GM23338 (cell line): ENCODE data around the gene ADCYAP1. TPM values are rescaled to one million over a fixed set of nuclear protein-coding genes. Genes with fewer than 3 reads are reported as not detected.
A peak's percentile ranks its signal among the peaks of the same experiment; 100 is the strongest.

Experiments
- ATAC-seq: fragments of 200-7000 bp; cut with Tn5 transposase; 3 replicates; pipeline ENCODE4 v1.9.1; 2020
- DNase-seq: peaks from one replicate; pipeline ENCODE4 v3.0.0-alpha.2; 2015; ENCODE audit warnings: low spot score
- H2AFZ ChIP-seq: fragments of 200-600 bp; sonication (generic); 2 replicates; pipeline ENCODE4 v1.8.0; 2016; ENCODE audit warnings: antibody characterized with exemption, mild to moderate bottlenecking, moderate library complexity
- H3F3A ChIP-seq: fragments of 200-600 bp; sonication (generic); replicated peaks from 2 replicates; pipeline ENCODE4 v1.8.0; 2017; ENCODE audit warnings: antibody characterized with exemption, mixed run types, low read depth
- H3K27ac ChIP-seq: fragments of 200-600 bp; sonication (generic); 2 replicates; pipeline ENCODE4 v1.6.1; 2016; ENCODE audit warnings: low read depth
- H3K27me3 ChIP-seq: fragments of 200-600 bp; sonication (generic); 2 replicates; pipeline ENCODE4 v1.8.0; 2016; ENCODE audit warnings: mild to moderate bottlenecking, mixed run types, moderate library complexity; ENCODE audit not compliant: insufficient read depth
- H3K36me3 ChIP-seq: fragments of 200-600 bp; sonication (generic); 2 replicates; pipeline ENCODE4 v1.8.0; 2016; ENCODE audit warnings: mild to moderate bottlenecking; ENCODE audit not compliant: insufficient read depth
- H3K4me1 ChIP-seq: fragments of 200-600 bp; sonication (generic); 2 replicates; pipeline ENCODE4 v1.8.0; 2016; ENCODE audit warnings: mild to moderate bottlenecking, moderate library complexity; ENCODE audit not compliant: insufficient read depth
- H3K4me2 ChIP-seq: fragments of 200-600 bp; sonication (generic); 2 replicates; pipeline ENCODE4 v1.7.1; 2017; ENCODE audit warnings: mixed run types
- H3K4me3 ChIP-seq: fragments of 200-600 bp; sonication (generic); 2 replicates; pipeline ENCODE4 v1.6.1; 2016; ENCODE audit warnings: mixed run types
- H3K79me2 ChIP-seq: fragments of 200-600 bp; sonication (generic); replicated peaks from 2 replicates; pipeline ENCODE4 v1.8.0; 2017; ENCODE audit warnings: mild to moderate bottlenecking; ENCODE audit not compliant: insufficient read depth
- H3K9me2 ChIP-seq: fragments of 200-600 bp; sonication (generic); 2 replicates; pipeline ENCODE4 v1.8.0; 2017; ENCODE audit not compliant: insufficient read depth
- H4K20me1 ChIP-seq: fragments of 200-600 bp; sonication (generic); replicated peaks from 2 replicates; pipeline ENCODE4 v1.8.0; 2017; ENCODE audit warnings: mild to moderate bottlenecking; ENCODE audit not compliant: insufficient read depth
- H3K27ac Mint-ChIP-seq: 2 replicates; pipeline ENCODE4 v1.8.0; 2020; ENCODE audit warnings: inconsistent platforms, mild to moderate bottlenecking, moderate library complexity, mixed read lengths
- H3K27me3 Mint-ChIP-seq: 3 replicates; pipeline ENCODE4 v1.8.0; 2022; ENCODE audit warnings: low read depth, mild to moderate bottlenecking, moderate library complexity, mixed read lengths, inconsistent platforms; ENCODE audit not compliant: insufficient read depth, poor library complexity
- H3K36me3 Mint-ChIP-seq: 3 replicates; pipeline ENCODE4 v1.8.0; 2021; ENCODE audit warnings: low read depth, mild to moderate bottlenecking, inconsistent platforms, moderate library complexity, mixed read lengths
- H3K4me1 Mint-ChIP-seq: 3 replicates; pipeline ENCODE4 v1.8.0; 2020; ENCODE audit warnings: mild to moderate bottlenecking, inconsistent platforms, mixed read lengths
- H3K4me3 Mint-ChIP-seq: 3 replicates; pipeline ENCODE4 v1.8.0; 2021; ENCODE audit warnings: moderate library complexity, mild to moderate bottlenecking, inconsistent platforms, mixed read lengths
- H3K9me3 Mint-ChIP-seq: 3 replicates; pipeline ENCODE4 v1.8.0; 2020; ENCODE audit warnings: moderate library complexity, mild to moderate bottlenecking, inconsistent platforms, mixed read lengths
- CREB1 ChIP-seq: fragments of 250-450 bp; sonication (Bioruptor Pico); IDR thresholded peaks from 2 replicates; pipeline ENCODE4 v1.5.0; 2020; ENCODE audit warnings: low read depth, mild to moderate bottlenecking, moderate library complexity
- CTCF ChIP-seq, 2 experiments: fragments of 200-600 bp in 1 of 2; sonication (generic) in 1 of 2; conservative IDR thresholded peaks; 2 replicates each; pipeline versions ENCODE4 v1.5.1 to v1.6.1; 2016 to 2017; ENCODE audit warnings: antibody characterized with exemption in 2 of 2, low read depth in 2 of 2, mild to moderate bottlenecking in 2 of 2, moderate library complexity in 1 of 2
- ETS1 ChIP-seq: IDR thresholded peaks from 2 replicates; pipeline ENCODE4 v1.6.1; 2016; ENCODE audit warnings: antibody characterized with exemption
- EZH2 ChIP-seq: fragments of 200-600 bp; sonication (generic); IDR thresholded peaks from one replicate; pipeline ENCODE4 v1.8.0; 2017; ENCODE audit warnings: antibody characterized with exemption, mild to moderate bottlenecking, low read depth; ENCODE audit not compliant: unreplicated experiment
- EZH2phosphoT487 ChIP-seq: fragments of 200-600 bp; sonication (generic); IDR thresholded peaks from one replicate; pipeline ENCODE4 v1.8.1; 2018; ENCODE audit warnings: antibody characterized with exemption; ENCODE audit not compliant: unreplicated experiment
- JUNB ChIP-seq: IDR thresholded peaks from one replicate; pipeline ENCODE4 v1.6.1; 2016; ENCODE audit warnings: antibody characterized with exemption; ENCODE audit not compliant: unreplicated experiment
- NANOG ChIP-seq: IDR thresholded peaks from 2 replicates; pipeline ENCODE4 v1.6.1; 2016; ENCODE audit warnings: antibody characterized with exemption, borderline replicate concordance
- POLR2AphosphoS5 ChIP-seq: IDR thresholded peaks from 2 replicates; pipeline ENCODE4 v1.6.1; 2016; ENCODE audit warnings: antibody characterized with exemption, low read depth
- REST ChIP-seq: IDR thresholded peaks from one replicate; pipeline ENCODE4 v1.6.1; 2018; ENCODE audit warnings: antibody characterized with exemption; ENCODE audit not compliant: unreplicated experiment
- STAT1 ChIP-seq: IDR thresholded peaks from one replicate; pipeline ENCODE4 v1.6.1; 2016; ENCODE audit warnings: antibody characterized with exemption; ENCODE audit not compliant: unreplicated experiment
- ZNF114 ChIP-seq: fragments of 250-450 bp; sonication (Bioruptor Pico); IDR thresholded peaks from 2 replicates; pipeline ENCODE4 v1.5.0; 2020; ENCODE audit warnings: mild to moderate bottlenecking, moderate library complexity
- ZNF331 ChIP-seq: fragments of 250-450 bp; sonication (Bioruptor Pico); IDR thresholded peaks from 2 replicates; pipeline ENCODE4 v1.5.0; 2020; ENCODE audit warnings: low read depth, mild to moderate bottlenecking, moderate library complexity
- ZNF462 ChIP-seq: fragments of 250-450 bp; sonication (Bioruptor Pico); IDR thresholded peaks from 2 replicates; pipeline ENCODE4 v1.5.0; 2020; ENCODE audit warnings: mild to moderate bottlenecking, moderate library complexity
- polyA plus RNA-seq: library from polyadenylated mRNA; unstranded; fragments of >200 nt; fragmentation: Nextera tagmentation; extraction: Ambion mirVana; gene quantifications from 2 replicates; pipeline ENCODE4 v1.2.1, GENCODE V29; 2016
- total RNA-seq: library from RNA; depleted of rRNA; stranded (reverse); fragments of >200 nt; shearing (Covaris generic); gene quantifications from 2 replicates; pipeline ENCODE4 v1.2.3, GENCODE V29; 2014

The ADCYAP1 gene
- total and polyA plus RNA-seq, 2 experiments from 2014 or later: not detected

GRCh38 chr18:905307-905947 is 756 bp downstream of the ADCYAP1 start:
- no peaks in the 10 kb centered on the region for H3K9me2 ChIP-seq
- H3K27ac ChIP-seq: no peak overlapping the region
- TF ChIP-seq REST: no peak
- TF ChIP-seq EZH2phosphoT487: no peak
- no peak for TF ChIP-seq JUNB
- TF ChIP-seq NANOG: no peak
- no peak for TF ChIP-seq CTCF (conservative IDR thresholded peaks at IDR 0.05; ENCODE audit: low read depth in 2 of 2)
- TF ChIP-seq ZNF114 (CRISPR knock-in tag): no peak
- TF ChIP-seq EZH2: no peak
- no peak for TF ChIP-seq POLR2AphosphoS5
- TF ChIP-seq ZNF331 (CRISPR knock-in tag): no peak
- TF ChIP-seq CREB1 (CRISPR knock-in tag): no peak
- no peak for TF ChIP-seq ETS1
- no peak for TF ChIP-seq STAT1
- TF ChIP-seq ZNF462 (CRISPR knock-in tag): no peak
- Mint-ChIP-seq H3K9me3 (peaks cover 3% of the 10 kb centered on the region; the same call in 2 of the 3 replicates), H3K27ac (no peak overlapping the region), H3K4me3 (peak overlapping the region; percentile 68), H3K27me3 (peaks cover 90% of the 10 kb centered on the region), H3K4me1 (peaks cover 23% of the 10 kb centered on the region), H3K36me3 (no peaks in the 10 kb centered on the region; the same call in 2 of the 3 replicates)
- H4K20me1 ChIP-seq: peaks cover 13% of the 10 kb centered on the region
- H3K4me2 ChIP-seq: peak overlapping the region; percentile 97
- H3F3A ChIP-seq: 0 out of 2 replicates have a peak, but pooled peaks cover 12% of the 10 kb centered on the region
- DNase-seq (peak; percentile 42), ATAC-seq (peak; percentile 8)
- H3K4me1 ChIP-seq: peaks cover 23% of the 10 kb centered on the region
- H2AFZ ChIP-seq: peak overlapping the region; percentile 96
- H3K4me3 ChIP-seq: peak overlapping the region; percentile 76
- H3K36me3 ChIP-seq: no peaks in the 10 kb centered on the region
- no peaks in the 10 kb centered on the region for H3K79me2 ChIP-seq
- peaks cover 99% of the 10 kb centered on the region for H3K27me3 ChIP-seq
